Ovary (tissue), 1 donor: ENCODE measurements around the gene DDIT4.
"Not testable (repeated sequence)": the region's sequence is repeated elsewhere in the genome, so short reads cannot be mapped to it uniquely, and the experiment has no call there.

Source experiments
- EP300 ChIP-seq: sonication (generic); formaldehyde crosslinking; IDR thresholded peaks from one replicate; pipeline ENCODE4 v1.6.1; 2017; ENCODE audit warnings: antibody characterized with exemption
- POLR2A ChIP-seq: fragments of 450-650 bp; IDR thresholded peaks from one replicate; pipeline ENCODE4 v1.6.1; 2017; ENCODE audit warnings: antibody characterized with exemption, mild to moderate bottlenecking, moderate library complexity

DNA sequence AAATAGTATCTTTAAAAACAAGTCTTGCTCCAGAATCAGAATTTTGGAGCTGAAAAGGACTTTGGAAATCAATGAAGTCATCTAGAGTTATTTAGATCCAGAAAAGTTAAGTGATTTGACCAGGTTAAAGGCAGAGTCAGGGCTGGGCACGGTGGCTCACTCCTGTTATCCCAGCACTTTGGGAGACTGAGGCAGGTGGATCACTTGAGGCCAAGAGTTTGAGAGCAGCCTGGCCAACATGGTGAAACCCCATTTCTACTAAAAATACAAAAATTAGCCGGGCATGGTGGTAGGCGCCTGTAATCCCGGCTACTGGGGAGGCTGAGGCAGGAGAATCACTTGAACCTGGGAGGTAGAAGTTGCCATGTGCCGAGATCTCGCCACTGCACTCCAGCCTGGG lies 49.5 kb upstream of the DDIT4 start:
- TF ChIP-seq EP300, POLR2A: not testable (repeated sequence)
